ENCODE measurements around the gene DSTYK.

Gene DSTYK

DNA sequence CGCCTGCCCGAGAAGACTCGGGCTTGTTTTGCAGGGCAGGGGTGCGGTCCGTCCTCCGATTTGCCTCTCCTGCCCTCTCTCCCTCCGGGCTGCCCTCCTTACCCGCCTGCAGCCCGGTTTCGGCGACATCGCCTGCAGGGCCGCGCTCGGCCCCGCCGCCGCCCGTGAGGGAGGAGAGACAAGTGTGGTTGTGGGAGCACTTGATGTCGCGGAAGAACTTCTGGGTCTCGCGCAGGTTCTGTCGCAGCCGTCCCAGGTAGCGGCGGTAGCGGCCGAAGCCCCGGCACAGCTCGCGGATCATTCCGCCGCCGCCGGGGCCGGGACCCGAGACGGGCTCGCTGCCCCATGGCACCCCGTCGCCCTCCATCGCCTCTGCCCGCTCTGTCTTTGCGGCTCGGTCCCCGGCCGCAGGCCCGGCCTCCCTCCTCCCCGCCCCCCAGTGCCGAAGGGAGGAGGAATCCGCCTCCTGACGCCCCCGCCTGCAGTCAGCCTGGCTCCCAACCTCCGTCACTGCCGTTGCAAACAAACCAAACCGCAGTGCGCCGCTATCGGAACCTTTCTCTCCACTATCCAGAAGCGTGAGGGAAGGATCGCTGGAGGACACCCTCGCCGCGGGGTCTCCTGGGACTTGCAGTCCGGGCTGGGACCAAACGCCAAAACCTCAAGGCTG, at the start of gene DSTYK:
Gene DSTYK (minus strand): TSS at position 534 of the 670 bp plus-strand sequence. CDS start 167 bp downstream, at position 367.
- peak; percentile 82 for DNase-seq (ENCODE audit: low read depth)

DNA sequence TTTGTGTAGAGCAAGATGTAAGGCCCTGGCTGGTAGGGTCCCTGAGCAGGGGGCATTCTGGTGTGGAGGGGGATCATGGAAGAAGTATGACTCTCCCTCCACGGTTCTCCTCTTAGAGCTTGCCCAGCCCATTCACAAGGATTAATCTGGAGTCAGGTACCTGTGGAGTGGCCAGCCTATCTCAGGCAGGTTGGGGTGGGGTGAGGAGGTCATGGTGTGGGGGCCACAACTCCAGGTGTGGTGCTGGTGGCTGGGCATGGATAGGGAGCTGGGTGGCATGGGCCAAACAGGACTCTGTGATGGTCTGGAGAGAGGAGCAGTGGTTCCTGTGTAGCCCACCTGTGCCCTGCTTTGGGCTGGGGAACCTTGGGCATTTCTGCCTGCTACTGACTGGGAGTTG, 48.5 kb upstream of the DSTYK start:
- no peak for DNase-seq (ENCODE audit: low read depth)

GRCh38 chr1:205259324-205259832, 47.9 kb upstream of the DSTYK start:
- DNase-seq (ENCODE audit: low read depth): no peak

GRCh38 chr1:205258719-205259118, 47.2 kb upstream of the DSTYK start:
- DNase-seq (ENCODE audit: low read depth): no peak

DNA sequence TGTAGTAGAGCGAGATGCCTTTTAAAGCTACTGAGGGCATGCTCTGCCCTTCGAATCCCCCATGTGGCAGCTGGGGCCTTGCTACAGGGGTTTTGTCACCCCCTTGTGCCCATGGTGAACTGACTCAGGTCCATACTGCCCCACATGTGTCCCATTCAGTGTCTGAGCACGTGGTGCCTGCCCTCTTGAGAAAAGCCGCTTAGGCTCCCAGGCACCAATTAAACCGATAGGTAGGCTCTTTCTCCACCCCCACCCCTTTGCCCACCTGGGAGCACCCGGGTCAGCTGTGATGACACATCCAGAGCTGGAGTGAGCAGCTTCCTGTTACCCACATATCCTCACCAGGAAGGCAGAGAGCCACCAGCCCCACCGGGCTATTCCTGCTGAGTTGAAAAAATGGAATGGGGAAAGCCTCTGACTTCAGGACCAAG, 46.8 kb upstream of the DSTYK start:
- no peak for DNase-seq (ENCODE audit: low read depth)

DNA sequence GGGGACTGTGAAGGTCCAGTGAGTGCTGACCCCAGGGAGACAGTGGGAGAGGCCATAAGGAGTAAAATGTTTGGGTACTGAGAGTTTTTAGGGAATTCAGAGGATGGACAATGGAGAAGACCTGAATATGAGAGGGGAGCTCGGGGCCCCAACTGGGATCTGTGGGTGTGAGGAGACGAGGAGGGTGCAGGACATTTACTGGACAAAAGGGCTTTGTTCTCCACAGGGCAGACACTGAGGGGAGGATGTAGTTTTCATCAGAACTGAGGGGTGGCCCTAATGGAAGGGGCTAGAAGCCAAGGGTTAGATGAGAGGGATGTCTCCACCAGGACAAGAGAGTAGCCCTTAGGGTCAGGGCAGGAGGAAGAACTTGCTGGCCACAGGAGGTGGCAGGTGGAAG, 46.2 kb upstream of the DSTYK start:
- no peak for DNase-seq (ENCODE audit: low read depth)

- no peak for DNase-seq (ENCODE audit: low read depth)
Measured at GRCh38 chr1:205256951-205257625, 45.6 kb upstream of the DSTYK start.

DNA sequence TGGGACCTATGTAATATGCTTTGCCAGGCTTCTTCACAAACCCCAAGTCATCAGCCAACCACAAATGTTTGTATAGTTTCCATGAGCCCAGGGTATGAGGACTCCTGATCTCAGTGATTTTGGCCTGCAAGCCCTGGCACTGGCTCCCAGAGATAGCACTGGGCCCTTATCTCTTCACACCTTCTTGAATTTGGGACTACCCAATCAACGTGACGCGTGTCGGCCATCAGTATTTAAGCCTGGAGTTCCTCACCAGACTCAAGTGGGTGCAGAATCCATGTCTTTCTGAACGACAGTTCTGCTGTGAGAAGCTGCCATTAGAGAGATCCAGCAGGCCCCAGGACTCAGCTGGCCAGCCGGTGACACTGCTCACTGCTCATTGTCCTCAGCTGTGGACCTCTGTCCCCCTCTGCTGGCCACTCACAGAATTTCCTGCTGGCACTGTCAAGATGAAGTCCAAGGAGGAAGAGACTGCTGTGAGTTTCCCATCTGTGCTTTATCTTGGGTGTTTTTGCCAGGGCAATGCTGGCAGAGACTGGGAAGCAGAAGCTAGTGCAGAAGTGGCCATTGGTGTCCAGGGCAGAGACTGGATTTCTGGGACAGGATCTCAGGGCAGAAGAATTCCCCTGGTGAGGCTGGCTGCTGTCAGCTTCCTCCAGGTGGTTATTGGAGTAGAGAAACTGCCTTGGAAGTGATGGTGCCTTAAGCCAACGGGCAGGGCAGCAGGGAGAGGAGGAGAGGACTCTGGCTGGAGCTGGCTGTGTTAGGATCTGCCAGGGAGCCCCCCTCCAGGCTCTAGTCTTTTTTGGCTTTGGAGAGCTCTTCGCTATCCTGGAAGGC, 44.7 kb upstream of the DSTYK start:
- DNase-seq (ENCODE audit: low read depth): peak; percentile 77

DNA sequence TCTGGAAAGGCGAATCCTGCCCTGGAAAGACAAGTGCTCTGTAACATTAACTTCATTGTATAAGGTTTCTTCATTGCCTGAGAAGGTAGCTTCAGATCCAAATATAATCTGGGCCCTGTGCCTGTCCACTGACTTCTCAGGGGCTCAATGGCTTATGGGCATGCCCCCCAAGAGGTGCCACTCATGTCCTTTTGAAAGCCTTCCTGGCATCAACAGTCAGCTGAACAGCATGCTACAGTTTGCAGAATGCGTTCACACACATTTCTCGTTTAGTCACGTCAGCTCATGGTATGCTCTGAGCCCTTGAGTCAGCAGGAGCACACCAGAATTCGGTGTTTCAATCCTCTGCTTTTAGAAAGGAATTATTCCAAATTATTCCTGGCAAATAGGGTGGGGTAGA, 40.1 kb upstream of the DSTYK start:
- no peak for DNase-seq (ENCODE audit: low read depth)

DNA sequence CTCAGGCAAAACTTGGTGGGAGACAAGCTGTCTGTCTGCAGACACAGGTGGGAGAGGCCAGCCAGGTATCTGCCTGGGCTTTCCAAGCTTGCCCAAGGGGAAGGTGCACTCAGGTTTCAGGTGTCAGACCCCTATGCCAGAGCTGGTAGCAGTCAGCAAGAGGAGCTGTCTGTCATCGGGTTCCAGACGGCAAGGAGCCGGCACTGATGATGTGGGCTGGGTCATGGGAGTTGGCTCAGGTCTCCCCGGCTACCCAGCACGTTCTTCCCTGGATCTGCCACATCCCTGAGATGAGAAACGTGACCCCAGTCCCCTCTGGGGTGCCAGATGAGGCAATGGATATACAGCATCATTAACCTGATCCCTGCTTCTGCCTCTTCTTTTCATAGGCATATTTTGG, 39.2 kb upstream of the DSTYK start:
- DNase-seq (ENCODE audit: low read depth): no peak

DNA sequence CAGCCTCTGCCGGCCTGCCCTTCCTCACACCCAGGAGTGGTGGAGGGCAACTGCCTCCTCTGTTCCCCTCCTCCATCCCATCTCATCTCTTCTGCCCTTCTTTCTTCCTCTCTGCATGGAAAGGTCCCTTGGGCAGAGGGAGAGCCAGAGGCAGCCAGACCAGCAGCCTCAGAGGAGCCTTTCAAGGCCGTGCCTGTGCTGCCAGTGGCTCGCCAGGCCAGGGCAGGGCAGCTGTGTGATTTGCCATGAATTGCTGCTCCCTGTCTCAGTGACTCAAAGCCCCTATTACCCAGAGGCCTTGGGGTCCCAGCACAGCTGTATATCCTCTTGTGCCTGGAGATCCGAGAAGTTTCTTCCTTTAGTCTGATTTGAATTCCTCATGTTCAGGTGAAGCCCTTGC, 38.1 kb upstream of the DSTYK start:
- DNase-seq (ENCODE audit: low read depth): no peak

DNA sequence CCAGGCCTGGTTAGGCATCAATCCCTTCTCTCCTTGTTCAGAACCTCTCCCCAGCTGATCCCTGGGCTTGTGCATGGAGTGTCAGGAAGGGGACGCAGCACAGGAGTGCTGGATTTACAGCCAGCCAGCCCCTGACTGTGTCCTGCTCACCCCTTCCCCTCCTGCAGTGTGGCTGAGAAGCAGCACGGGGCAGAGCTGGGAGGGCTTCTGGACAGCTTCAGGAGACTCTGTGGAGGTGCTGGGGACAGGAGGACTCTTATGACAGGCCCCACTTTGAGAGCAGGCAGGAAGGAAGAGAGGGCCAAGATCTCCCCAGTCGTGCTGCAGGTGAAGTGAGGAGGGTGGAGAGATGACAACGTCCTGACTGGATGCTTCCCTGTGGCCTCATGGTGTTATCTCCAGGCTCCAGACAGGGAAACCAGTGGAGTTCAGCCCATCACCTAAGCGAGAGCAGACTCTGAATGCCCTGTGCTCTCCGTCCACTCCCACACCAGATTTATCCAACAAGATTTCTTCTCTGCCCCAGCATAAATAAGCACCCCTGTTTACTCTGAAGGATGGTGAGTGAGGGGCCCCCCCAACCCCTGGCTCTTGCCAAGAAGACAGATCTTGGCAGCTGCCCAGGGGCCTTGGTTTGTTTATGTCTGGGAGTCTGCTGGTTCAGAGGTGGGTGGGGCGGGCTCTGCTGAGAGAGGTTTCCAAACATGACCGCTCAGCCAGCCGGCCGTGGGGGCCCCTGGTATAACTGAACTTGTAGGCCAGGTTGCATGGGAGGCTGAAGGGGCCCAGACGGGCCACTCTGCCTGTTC, 37.5 kb upstream of the DSTYK start:
- DNase-seq (ENCODE audit: low read depth): no peak

- no peak for DNase-seq (ENCODE audit: low read depth)
Measured at GRCh38 chr1:205247130-205247921, 35.8 kb upstream of the DSTYK start.

DNA sequence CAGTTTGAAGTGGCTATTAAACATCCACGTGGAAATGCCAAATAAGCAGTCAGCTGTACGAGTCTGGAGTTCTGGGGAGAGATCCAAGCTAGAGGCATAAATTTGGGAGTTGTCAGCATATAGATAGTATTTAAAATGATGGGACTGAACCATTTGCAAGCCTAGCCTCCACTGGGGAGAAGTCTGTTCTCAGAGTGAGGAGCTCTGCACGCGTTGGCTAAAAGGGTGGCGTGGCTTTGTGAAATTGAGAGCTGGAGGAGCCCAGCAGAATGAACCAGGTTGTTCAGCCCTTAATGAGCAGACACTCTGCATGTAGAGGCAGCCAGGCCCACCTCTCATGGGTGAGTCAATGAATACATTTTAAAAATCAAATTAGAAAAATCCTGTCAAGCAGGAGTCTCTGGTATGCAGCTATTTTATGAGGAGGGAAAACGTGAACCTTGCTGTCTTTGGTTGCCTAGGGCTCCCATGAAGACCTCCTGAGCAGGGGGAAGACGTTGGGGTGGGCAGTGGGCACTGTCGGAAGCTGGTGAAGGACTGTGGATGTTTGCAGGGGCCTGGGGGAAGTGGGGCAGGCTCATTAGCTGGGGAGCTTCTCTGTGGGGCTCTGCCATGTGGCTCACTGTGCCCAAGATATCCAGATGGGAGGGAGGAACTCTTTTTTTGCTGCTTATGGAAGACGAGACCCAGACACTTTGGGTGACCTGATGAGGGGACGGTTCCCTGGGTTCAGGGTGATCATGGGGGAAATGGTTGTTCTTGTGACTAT, 35.0 kb upstream of the DSTYK start:
- no peak for DNase-seq (ENCODE audit: low read depth)

- DNase-seq (ENCODE audit: low read depth): no peak
Measured at GRCh38 chr1:205245096-205245495, 33.6 kb upstream of the DSTYK start.

DNA sequence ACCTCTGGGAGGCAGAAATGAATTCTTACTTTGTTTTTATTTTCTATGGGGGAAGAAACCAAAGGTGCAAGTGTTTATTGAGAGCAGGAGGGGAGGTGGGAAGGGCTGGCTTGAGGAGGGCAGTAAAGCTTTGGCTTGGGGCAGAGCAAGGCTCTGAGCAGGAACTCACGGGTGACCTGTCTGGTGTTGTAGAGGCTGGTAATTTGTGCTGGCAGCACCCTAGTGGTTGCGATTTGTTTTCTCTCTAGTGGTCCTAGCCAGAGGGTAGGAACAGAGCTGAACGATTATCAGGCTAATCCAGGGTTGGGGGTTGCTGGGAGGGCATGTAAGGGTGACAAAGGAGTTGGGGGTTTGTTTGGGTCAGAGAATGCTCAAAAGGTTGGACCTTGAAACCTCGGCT, 32.9 kb upstream of the DSTYK start:
- no peak for DNase-seq (ENCODE audit: low read depth)

GRCh38 chr1:205243350-205244191, 32.1 kb upstream of the DSTYK start:
- DNase-seq (ENCODE audit: low read depth): no peak

- no peak for DNase-seq (ENCODE audit: low read depth)
Measured at GRCh38 chr1:205241366-205242030, 30.0 kb upstream of the DSTYK start.

- DNase-seq (ENCODE audit: low read depth): no peak
Measured at GRCh38 chr1:205240569-205240968, 29.1 kb upstream of the DSTYK start.

Measured in stimulated activated CD8-positive, alpha-beta memory T cell treated with anti-CD3 and anti-CD28 coated beads, Interleukin-4, amount 100 ng/mL, for 24 hours (primary cell).